Mucosa of descending colon (tissue), 3 donors: Measurements from ENCODE around the gene SLC23A2. TPM values are rescaled to one million over a fixed set of nuclear protein-coding genes. Genes with fewer than 3 reads are reported as not detected.

ENCODE experiments used
- ATAC-seq: fragments of 200-7000 bp; cut with Tn5 transposase; one replicate; pipeline ENCODE4 v1.9.1; 2020; ENCODE audit warnings: mild to moderate bottlenecking, moderate library complexity
- DNase-seq, 3 donors: peaks; one replicate each; pipeline ENCODE4 v3.0.0-alpha.2; 2020
- H3K36me3 ChIP-seq: fragments of 200-600 bp; one replicate; pipeline ENCODE4 v1.8.0; 2021; ENCODE audit warnings: low read depth, mild to moderate bottlenecking
- H3K4me1 ChIP-seq: fragments of 200-600 bp; one replicate; pipeline ENCODE4 v1.8.0; 2021; ENCODE audit warnings: low read depth, mild to moderate bottlenecking
- H3K4me3 ChIP-seq: fragments of 200-600 bp; one replicate; pipeline ENCODE4 v1.8.0; 2021; ENCODE audit warnings: mild to moderate bottlenecking
- H3K9me3 ChIP-seq: fragments of 200-600 bp; one replicate; pipeline ENCODE4 v1.8.0; 2021; ENCODE audit warnings: mild to moderate bottlenecking
- CTCF ChIP-seq: fragments of 200-600 bp; IDR thresholded peaks from one replicate; pipeline ENCODE4 v1.8.0; 2022; ENCODE audit warnings: antibody characterized with exemption, mild to moderate bottlenecking
- intact Hi-C, 2 donors: fragments of 100-400 bp; cut with DNase I in 1 of 2; cut with micrococcal nuclease in 1 of 2; formaldehyde crosslinking; loops; one replicate each; pipeline versions ENCODE4 v1.11.0 to v1.11.1; 2022; cut with DNase I, micrococcal nuclease
- total RNA-seq, 3 donors: library from RNA; stranded (reverse); fragmentation: NEBNext Ultra II Directional in 2 of 3; extraction: Animal tissue kit (Norgen Biotek cat#: 25700) in 2 of 3; gene quantifications; one replicate each; pipeline versions ENCODE4 v1.2.1 to v1.2.4, GENCODE V29; 2021 to 2023
- donor health status: DM: no; HTN: no; CAD: no; lungs with moderate emphysema.
- donor health status: DM: no; HTN: no; CAD: no.
- donor health status: DM: no; HTN: yes; CAD: no.

SLC23A2 gene
- total RNA-seq, 3 donors from 2014 or later, result 9.1 to 15.4 (median 9.4) TPM

DNA sequence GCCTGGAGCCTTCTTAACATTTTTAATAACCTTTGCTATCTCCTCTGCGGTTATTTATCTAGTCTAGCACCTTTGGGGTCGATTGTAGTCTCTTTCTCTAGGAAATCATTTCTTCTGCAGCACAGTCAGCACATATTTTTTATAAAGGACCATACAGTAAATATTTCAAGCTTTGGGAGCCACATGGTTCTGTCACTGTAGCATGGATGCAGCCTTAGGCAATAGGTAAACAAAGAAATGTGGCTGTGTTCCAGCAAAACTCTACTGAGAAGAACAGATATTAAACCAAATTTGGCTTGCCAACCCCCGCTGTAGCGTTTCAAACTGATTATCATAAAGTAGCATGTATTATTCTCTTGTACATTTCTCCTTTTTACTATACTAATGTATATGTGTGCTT is 95.7 kb downstream of the SLC23A2 start:
- intact Hi-C loops, result no loop called here
- Histone ChIP-seq H3K9me3 (no peaks in the 10 kb centered on the region), H3K4me1 (no peaks in the 10 kb centered on the region), H3K36me3 (no peaks in the 10 kb centered on the region), H3K4me3 (no peak overlapping the region)
- no peak for ATAC-seq
- DNase-seq, result no peak
- no peak for TF ChIP-seq CTCF

DNA sequence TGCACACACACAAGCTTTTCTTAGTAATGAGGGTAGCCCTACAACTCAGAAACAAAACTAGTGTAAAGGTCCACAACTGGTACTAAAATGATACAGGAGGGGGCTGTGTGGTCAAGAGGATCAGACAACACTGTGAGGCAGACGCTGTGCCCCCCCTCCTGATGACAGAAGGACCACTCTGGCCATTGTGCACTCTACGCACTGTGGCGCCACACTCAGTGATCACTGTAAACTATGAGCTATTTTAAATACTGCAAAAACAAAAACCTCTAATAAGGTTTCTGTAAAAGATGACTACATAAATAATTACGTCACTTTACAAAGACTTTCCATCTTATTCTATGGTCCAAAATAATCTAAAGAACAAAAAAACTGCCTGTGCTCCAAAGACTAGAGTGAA is 96.1 kb downstream of the SLC23A2 start:
- Histone ChIP-seq H3K4me1 (no peaks in the 10 kb centered on the region), H3K9me3 (no peaks in the 10 kb centered on the region), H3K4me3 (no peak overlapping the region), H3K36me3 (no peaks in the 10 kb centered on the region)
- no peak for TF ChIP-seq CTCF
- intact Hi-C loops, result no loop called here
- ATAC-seq (no peak), DNase-seq (no peak)

DNA sequence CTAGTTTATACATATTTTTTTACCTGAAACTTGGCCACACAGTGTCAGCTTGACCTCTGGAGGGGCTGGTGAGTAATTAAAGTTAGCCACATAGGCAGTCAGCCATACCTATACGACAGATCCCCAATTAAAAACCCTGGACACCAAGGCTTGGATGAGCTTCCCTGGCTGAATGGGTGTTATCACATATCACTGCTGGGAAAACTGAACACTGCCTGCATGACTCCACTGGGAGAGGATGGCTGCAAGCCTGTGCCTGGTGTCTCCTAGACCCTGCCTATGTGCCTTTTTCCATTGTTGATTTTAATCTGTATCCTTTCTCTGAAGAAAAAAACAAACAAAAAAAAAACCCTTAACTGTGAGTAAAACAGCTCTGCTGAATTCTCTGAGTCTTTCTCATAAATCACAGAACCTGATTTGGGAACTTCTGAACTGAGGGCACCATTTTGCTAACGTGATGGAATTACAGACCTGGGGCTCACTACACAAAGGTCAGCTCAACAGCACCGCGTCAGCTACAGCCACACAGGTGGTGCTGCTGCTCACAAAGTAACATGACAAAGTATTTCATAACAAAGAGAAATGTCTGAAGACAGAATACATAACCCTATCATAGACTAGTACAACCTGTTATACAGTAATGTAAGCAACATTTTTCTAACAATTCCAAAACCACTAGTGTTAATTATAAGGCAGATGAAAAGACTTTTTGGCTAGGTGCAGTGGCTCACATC is 97.0 kb downstream of the SLC23A2 start:
- ATAC-seq (no peak), DNase-seq (no peak)
- TF ChIP-seq CTCF, result no peak
- peaks cover 2% of the 10 kb centered on the region for H3K4me1 ChIP-seq
- H3K36me3 ChIP-seq, result no peaks in the 10 kb centered on the region
- no peaks in the 10 kb centered on the region for H3K9me3 ChIP-seq
- no peak overlapping the region for H3K4me3 ChIP-seq
- intact Hi-C loops, result no loop called here

- Histone ChIP-seq H3K4me3 (no peak overlapping the region), H3K9me3 (no peaks in the 10 kb centered on the region), H3K36me3 (no peaks in the 10 kb centered on the region), H3K4me1 (peaks cover 13% of the 10 kb centered on the region)
- intact Hi-C loops, result no loop called here
- no peak for TF ChIP-seq CTCF
- no peak for ATAC-seq
- DNase-seq, result no peak
Observed at GRCh38 chr20:4902788-4903187, 98.5 kb downstream of the SLC23A2 start.

DNA sequence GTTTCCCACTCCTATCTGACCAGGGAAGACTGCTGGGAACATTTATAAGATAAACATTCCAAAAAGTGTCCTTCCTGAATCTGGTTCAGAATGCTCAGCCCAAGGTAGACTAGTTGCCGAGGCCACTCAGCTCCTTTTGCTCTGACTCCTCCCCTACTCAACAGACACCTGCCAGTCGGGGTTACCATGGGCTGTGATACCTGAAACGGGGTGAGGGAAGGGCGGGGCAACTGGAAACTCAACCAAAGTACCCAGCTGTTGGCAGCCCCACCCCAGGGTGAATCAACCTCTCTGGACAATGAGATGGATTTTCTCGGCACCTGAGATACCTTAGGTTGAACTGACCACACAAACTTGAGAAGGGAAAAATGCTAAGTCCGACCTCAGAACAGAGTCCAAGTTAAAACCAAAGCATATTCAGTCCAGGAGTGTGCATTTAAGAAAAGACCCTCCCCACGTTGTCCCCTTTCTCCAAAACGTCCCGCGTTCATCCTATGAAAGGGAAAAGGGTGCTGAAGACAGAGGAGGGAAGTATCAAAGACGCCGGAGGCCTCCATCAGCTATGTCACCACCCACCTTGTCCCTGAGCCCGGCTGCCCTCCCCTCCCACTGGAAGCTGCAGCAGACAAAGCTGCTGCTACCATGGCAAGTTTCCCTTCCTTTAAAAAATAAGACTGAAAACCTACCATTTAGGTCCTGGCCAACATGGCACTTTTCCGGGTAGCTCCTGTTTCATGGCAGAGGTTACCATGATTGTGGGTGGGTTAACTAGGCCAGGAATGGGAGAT is 100.1 kb downstream of the SLC23A2 start:
- intact Hi-C loops, result no loop called here
- TF ChIP-seq CTCF, result no peak
- H3K36me3 ChIP-seq, result no peaks in the 10 kb centered on the region
- H3K4me1 ChIP-seq, result peaks cover 20% of the 10 kb centered on the region
- DNase-seq, result no peak
- ATAC-seq, result no peak
- no peak overlapping the region for H3K4me3 ChIP-seq
- no peaks in the 10 kb centered on the region for H3K9me3 ChIP-seq
